Ovary (tissue), 9 donors: ENCODE data around the gene DYDC1. TPM values are rescaled to one million over a fixed set of nuclear protein-coding genes. Genes with fewer than 3 reads are reported as not detected.

Experiments
- DNase-seq, 5 donors: peaks; one replicate each; pipeline ENCODE4 v3.0.0-alpha.2; 2019 to 2020
- H3K27ac ChIP-seq, 2 donors: fragments of 200-600 bp; one replicate each; pipeline versions ENCODE4 v1.5.1 to v1.8.0; 2019 to 2022
- H3K27me3 ChIP-seq: fragments of 200-600 bp; one replicate; pipeline ENCODE4 v1.8.0; 2022
- H3K36me3 ChIP-seq: fragments of 200-600 bp; sonication (generic); one replicate; pipeline ENCODE4 v1.5.1; 2019
- H3K4me1 ChIP-seq: one replicate; pipeline ENCODE4 v1.8.1; 2013; ENCODE audit warnings: mild to moderate bottlenecking, moderate library complexity; ENCODE audit not compliant: insufficient read depth
- H3K4me3 ChIP-seq: fragments of 200-600 bp; sonication (generic); one replicate; pipeline ENCODE4 v1.5.1; 2017
- H3K9me3 ChIP-seq, 2 donors: fragments of 200-600 bp in 1 of 2; sonication (generic) in 1 of 2; one replicate each; pipeline versions ENCODE4 v1.5.1 to v1.8.1; 2013 to 2019; ENCODE audit warnings: mild to moderate bottlenecking in 1 of 2, moderate library complexity in 1 of 2
- EP300 ChIP-seq: sonication (generic); formaldehyde crosslinking; IDR thresholded peaks from one replicate; pipeline ENCODE4 v1.6.1; 2017; ENCODE audit warnings: antibody characterized with exemption
- POLR2A ChIP-seq: fragments of 450-650 bp; IDR thresholded peaks from one replicate; pipeline ENCODE4 v1.6.1; 2017; ENCODE audit warnings: antibody characterized with exemption, mild to moderate bottlenecking, moderate library complexity
- WGBS, 3 donors: extraction: QIAGEN DNeasy Blood & Tissue Kit in 1 of 3; methylation state at CpG; one replicate each; pipeline versions ENCODE4 v1.1.5 to v1.1.7; 2013 to 2017; 5-methylcytosine and 5-hydroxymethylcytosine counted together
- intact Hi-C, 4 donors: fragments of 100-400 bp; cut with DNase I; formaldehyde crosslinking; loops; one replicate each; pipeline versions ENCODE4 v1.11.0 to v1.15.1; 2022 to 2023
- polyA plus RNA-seq, 2 donors: library from polyadenylated mRNA; stranded (reverse); fragments of 200-250 nt in 1 of 2; fragments of 350-450 nt in 1 of 2; fragmentation: Illumina TruSeq in 1 of 2; extraction: RNeasy Lipid Tissue Mini Kit (QIAGEN cat#74804) in 1 of 2; gene quantifications; one replicate each; pipeline ENCODE4 v1.2.3, GENCODE V29; 2013 to 2014
- total RNA-seq, 7 donors: library from RNA; depleted of rRNA in 2 of 7; stranded (reverse); fragments of >200 nt in 2 of 7; fragmentation: NEBNext Ultra II Directional in 3 of 7; extraction: Animal tissue kit (Norgen Biotek cat#: 25700) in 3 of 7; gene quantifications; one replicate each; pipeline versions ENCODE4 v1.1.0 to v1.2.4, GENCODE V29; 2016 to 2023
- TF ChIP-seq, protein P1 (sequence below), 3 donors: fragments of 450-650 bp in 2 of 3; fragments of 200-600 bp in 1 of 3; IDR thresholded peaks; one replicate each; pipeline versions ENCODE4 v1.5.1 to v1.8.0; 2016 to 2022; ENCODE audit warnings: antibody characterized with exemption in 3 of 3, mild to moderate bottlenecking in 1 of 3
- donor health status: DM: no; HTN: no; CAD: no; lungs with moderate emphysema.
- donor health status: DM: no; HTN: no; CAD: no.
- donor health status: Bipolar disorder and iron deficiency.
- donor health status: DM: yes; HTN: yes; CAD: no.
- donor health status: DM: no; HTN: no; CAD: no.
- donor health status: DM: yes; HTN: yes; CAD: no.

The DYDC1 gene
- total and polyA plus RNA-seq, 9 donors = 0.33 to 3.8 (median 0.72) TPM; not detected in 6

DNA sequence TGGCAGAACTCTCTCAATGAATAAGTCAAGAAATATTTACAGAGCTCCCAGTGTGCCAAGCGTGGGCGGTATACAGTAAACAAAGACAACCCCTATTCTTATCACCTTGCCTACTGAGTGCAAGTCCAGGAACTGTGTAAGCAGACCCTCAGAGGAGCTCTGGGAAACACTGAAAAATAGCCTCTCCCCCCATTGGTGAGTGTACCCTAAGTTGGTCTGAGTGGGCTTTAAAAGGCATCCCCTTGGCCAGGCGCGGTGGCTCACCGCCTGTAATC lies 1.2 kb upstream of the DYDC1 start:
- DNase-seq = no peak
- H3K27ac ChIP-seq = no peak overlapping the region
- no peaks in the 10 kb centered on the region for H3K36me3 ChIP-seq
- H3K9me3 ChIP-seq = no peaks in the 10 kb centered on the region
- WGBS, 3 donors = 92 to 97% (median 93%) methylated on average over 5 of the region's 5 CpGs
- intact Hi-C loops = no loop called here
- H3K4me1 ChIP-seq = peaks cover 3% of the 10 kb centered on the region
- no peaks in the 10 kb centered on the region for H3K27me3 ChIP-seq
- no peak for TF ChIP-seq EP300
- TF ChIP-seq, protein P1, sequence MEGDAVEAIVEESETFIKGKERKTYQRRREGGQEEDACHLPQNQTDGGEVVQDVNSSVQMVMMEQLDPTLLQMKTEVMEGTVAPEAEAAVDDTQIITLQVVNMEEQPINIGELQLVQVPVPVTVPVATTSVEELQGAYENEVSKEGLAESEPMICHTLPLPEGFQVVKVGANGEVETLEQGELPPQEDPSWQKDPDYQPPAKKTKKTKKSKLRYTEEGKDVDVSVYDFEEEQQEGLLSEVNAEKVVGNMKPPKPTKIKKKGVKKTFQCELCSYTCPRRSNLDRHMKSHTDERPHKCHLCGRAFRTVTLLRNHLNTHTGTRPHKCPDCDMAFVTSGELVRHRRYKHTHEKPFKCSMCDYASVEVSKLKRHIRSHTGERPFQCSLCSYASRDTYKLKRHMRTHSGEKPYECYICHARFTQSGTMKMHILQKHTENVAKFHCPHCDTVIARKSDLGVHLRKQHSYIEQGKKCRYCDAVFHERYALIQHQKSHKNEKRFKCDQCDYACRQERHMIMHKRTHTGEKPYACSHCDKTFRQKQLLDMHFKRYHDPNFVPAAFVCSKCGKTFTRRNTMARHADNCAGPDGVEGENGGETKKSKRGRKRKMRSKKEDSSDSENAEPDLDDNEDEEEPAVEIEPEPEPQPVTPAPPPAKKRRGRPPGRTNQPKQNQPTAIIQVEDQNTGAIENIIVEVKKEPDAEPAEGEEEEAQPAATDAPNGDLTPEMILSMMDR (IDR thresholded peaks at IDR 0.05) = no peak
- TF ChIP-seq POLR2A = no peak
- no peak overlapping the region for H3K4me3 ChIP-seq

DNA sequence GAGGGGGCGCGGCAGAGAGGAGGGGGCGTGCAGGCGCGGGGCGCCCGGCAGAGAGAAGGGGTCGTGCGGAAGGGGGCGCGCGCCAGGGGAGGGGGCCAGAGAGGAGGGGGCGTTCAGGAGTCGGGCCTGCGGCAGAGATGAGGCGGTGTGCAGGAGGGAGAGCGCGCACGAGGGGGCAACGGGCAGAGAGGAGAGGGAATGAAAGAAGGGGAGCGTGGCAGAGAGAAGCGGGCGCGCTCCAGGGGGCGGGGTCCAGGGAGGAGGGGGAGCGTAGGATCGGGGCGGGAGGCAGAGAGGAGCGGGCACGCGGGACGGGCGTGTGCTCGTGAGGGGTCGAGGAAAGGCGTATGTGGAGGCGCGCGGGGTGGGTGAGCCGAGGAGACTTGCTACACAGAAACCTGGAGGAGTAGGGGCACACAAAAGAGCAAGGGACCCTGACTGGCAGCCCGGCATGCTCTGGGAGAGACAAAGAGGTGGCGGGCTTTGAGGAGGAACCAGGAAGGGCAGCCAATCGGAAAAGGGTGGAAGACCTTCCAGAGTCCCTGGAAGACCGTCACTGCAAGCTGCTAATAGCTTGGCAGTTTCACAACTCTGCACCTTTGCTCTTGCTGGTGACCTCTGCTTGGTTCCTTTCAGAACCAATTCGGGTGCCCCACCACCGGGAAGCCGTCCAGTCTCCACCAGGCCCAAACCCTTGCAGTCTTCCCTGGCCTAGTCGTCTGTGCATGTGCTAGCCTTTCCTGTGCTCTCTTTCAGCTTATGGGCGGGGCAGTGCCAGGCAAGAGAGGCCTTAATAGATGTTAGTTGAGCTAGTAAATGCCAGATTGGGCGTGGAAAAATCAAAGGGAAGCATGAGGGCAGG lies 665 bp upstream of the DYDC1 start:
- Histone ChIP-seq H3K27ac (no peak overlapping the region), H3K4me3 (peak overlapping the region; percentile 3), H3K27me3 (no peaks in the 10 kb centered on the region), H3K4me1 (peaks cover 3% of the 10 kb centered on the region), H3K9me3 (no peaks in the 10 kb centered on the region), H3K36me3 (no peaks in the 10 kb centered on the region)
- intact Hi-C loops = no loop called here
- DNase-seq = peak in 4 of 5 donors; percentile 8 to 40 (median 26)
- 8 to 9% (median 8%) methylated on average over 50 of the region's 50 CpGs for WGBS, 3 donors
- TF ChIP-seq EP300 = no peak
- TF ChIP-seq, protein P1 (IDR thresholded peaks at IDR 0.05) = no peak
- TF ChIP-seq POLR2A = no peak

DNA sequence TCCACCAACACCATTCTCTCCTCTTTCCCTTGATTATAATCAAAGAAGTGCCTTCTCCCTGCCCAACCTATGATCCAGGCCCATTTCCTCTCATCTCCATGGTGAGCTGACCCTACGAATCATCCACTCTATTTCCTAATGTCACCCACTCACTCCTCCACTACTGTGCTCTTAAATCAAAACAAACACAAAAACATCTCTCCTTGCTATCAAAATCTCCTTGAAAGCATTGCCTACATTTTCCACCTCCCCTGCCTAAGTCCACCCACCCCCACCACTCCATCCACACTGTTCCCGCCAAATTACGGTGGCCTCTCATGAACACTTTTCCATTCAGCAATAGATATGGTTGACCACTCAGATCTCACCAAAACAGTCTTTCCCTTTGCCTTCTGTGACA lies 5.3 kb downstream of the DYDC1 start:
- H3K36me3 ChIP-seq = no peaks in the 10 kb centered on the region
- H3K4me1 ChIP-seq = no peaks in the 10 kb centered on the region
- TF ChIP-seq EP300 = no peak
- TF ChIP-seq, protein P1 (IDR thresholded peaks at IDR 0.05) = no peak
- TF ChIP-seq POLR2A = no peak
- intact Hi-C loops = no loop called here
- 89 to 91% (median 91%) methylated on average over 3 of the region's 3 CpGs for WGBS, 3 donors
- no peak for DNase-seq
- no peaks in the 10 kb centered on the region for H3K9me3 ChIP-seq
- H3K27me3 ChIP-seq = no peaks in the 10 kb centered on the region
- no peak overlapping the region for H3K4me3 ChIP-seq
- H3K27ac ChIP-seq = no peak overlapping the region

DNA sequence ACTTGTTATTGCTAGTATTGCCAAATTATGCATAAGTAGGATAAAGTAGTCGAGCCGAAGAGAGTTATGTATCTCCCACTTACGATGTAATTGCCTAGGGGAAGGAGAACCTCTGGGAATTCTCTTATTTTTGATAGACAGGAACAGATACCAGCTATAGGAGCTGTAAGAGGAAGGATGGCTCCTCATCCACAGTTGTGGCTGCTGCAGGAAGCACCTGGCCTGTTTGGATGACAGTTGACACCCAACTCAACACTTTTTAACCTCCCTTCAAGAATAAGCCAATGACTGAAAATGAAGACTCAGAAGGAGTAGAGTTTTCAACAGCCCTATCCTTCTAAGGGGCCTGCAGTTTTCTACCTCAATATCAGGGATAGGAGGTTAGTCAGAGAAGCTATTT lies 6.3 kb downstream of the DYDC1 start:
- no peak overlapping the region for H3K27ac ChIP-seq
- H3K4me3 ChIP-seq = no peak overlapping the region
- intact Hi-C loops = no loop called here
- 80 to 87% (median 82%) methylated on average over 3 of the region's 3 CpGs for WGBS, 3 donors
- H3K36me3 ChIP-seq = no peaks in the 10 kb centered on the region
- TF ChIP-seq POLR2A = no peak
- TF ChIP-seq, protein P1 (IDR thresholded peaks at IDR 0.05) = no peak
- TF ChIP-seq EP300 = no peak
- H3K4me1 ChIP-seq = no peaks in the 10 kb centered on the region
- DNase-seq = no peak
- no peaks in the 10 kb centered on the region for H3K9me3 ChIP-seq
- H3K27me3 ChIP-seq = no peaks in the 10 kb centered on the region
